ENCODE measurements around the gene NECAB3.

NECAB3 gene

GRCh38 chr20:33719277-33719988, 45.2 kb upstream of the NECAB3 start:
- Histone ChIP-seq H3K9me3 (ENCODE audit: low read length) (no peaks in the 10 kb centered on the region), H3K4me2 (ENCODE audit: low read length) (peak overlapping the region; percentile 99), H3K27me3 (ENCODE audit: insufficient read depth, low read length) (no peaks in the 10 kb centered on the region), H3K9me2 (ENCODE audit: low read depth, low read length) (no peaks in the 10 kb centered on the region), H3K79me2 (ENCODE audit: insufficient read depth, low read length) (peaks cover 12% of the 10 kb centered on the region), H3K36me3 (ENCODE audit: insufficient read depth, low read length) (peaks cover 4% of the 10 kb centered on the region), H3K9ac (ENCODE audit: low read length) (peak overlapping the region; percentile 78), H4K20me1 (ENCODE audit: insufficient read depth, low read length) (no peaks in the 10 kb centered on the region), H3K4me3 (ENCODE audit: low read depth, low read length, poor library complexity, severe bottlenecking) (peak overlapping the region; percentile 85), H3F3A (ENCODE audit: insufficient read depth, low read length) (no peaks in the 10 kb centered on the region), H3K27ac (ENCODE audit: low read depth, low read length, poor library complexity, severe bottlenecking) (peak overlapping the region; percentile 76), H2AFZ (ENCODE audit: low read length) (no peak overlapping the region), H3K4me1 (ENCODE audit: insufficient read depth, low read length, severe bottlenecking) (peaks cover 20% of the 10 kb centered on the region)
- TF ChIP-seq EZH2 (IDR thresholded peaks at IDR 0.05; ENCODE audit: borderline replicate concordance, low read length) (no peak), CTCF (IDR thresholded peaks at IDR 0.05; ENCODE audit: low read length) (no peak)

GRCh38 chr20:33716498-33716897, 42.3 kb upstream of the NECAB3 start:
- no peak overlapping the region for H2AFZ ChIP-seq (ENCODE audit: low read length)
- no peak overlapping the region for H3K27ac ChIP-seq (ENCODE audit: low read depth, low read length, poor library complexity, severe bottlenecking)
- peaks cover 29% of the 10 kb centered on the region for H3K36me3 ChIP-seq (ENCODE audit: insufficient read depth, low read length)
- no peaks in the 10 kb centered on the region for H3K9me3 ChIP-seq (ENCODE audit: low read length)
- H3K4me3 ChIP-seq (ENCODE audit: low read depth, low read length, poor library complexity, severe bottlenecking): no peak overlapping the region
- H3F3A ChIP-seq (ENCODE audit: insufficient read depth, low read length): no peaks in the 10 kb centered on the region
- no peak overlapping the region for H3K4me2 ChIP-seq (ENCODE audit: low read length)
- no peaks in the 10 kb centered on the region for H3K27me3 ChIP-seq (ENCODE audit: insufficient read depth, low read length)
- H3K4me1 ChIP-seq (ENCODE audit: insufficient read depth, low read length, severe bottlenecking): peaks cover 20% of the 10 kb centered on the region
- no peak for TF ChIP-seq EZH2 (IDR thresholded peaks at IDR 0.05; ENCODE audit: borderline replicate concordance, low read length)
- no peak for TF ChIP-seq CTCF (IDR thresholded peaks at IDR 0.05; ENCODE audit: low read length)
- no peaks in the 10 kb centered on the region for H3K9me2 ChIP-seq (ENCODE audit: low read depth, low read length)
- H3K9ac ChIP-seq (ENCODE audit: low read length): no peak overlapping the region
- H3K79me2 ChIP-seq (ENCODE audit: insufficient read depth, low read length): peaks cover 12% of the 10 kb centered on the region
- no peaks in the 10 kb centered on the region for H4K20me1 ChIP-seq (ENCODE audit: insufficient read depth, low read length)

- H3K9me2 ChIP-seq (ENCODE audit: low read depth, low read length): no peaks in the 10 kb centered on the region
- H3K9me3 ChIP-seq (ENCODE audit: low read length): no peaks in the 10 kb centered on the region
- H3K9ac ChIP-seq (ENCODE audit: low read length): no peak overlapping the region
- H3K4me2 ChIP-seq (ENCODE audit: low read length): no peak overlapping the region
- peaks cover 43% of the 10 kb centered on the region for H3K36me3 ChIP-seq (ENCODE audit: insufficient read depth, low read length)
- TF ChIP-seq CTCF (IDR thresholded peaks at IDR 0.05; ENCODE audit: low read length): no peak
- no peak for TF ChIP-seq EZH2 (IDR thresholded peaks at IDR 0.05; ENCODE audit: borderline replicate concordance, low read length)
- no peak overlapping the region for H2AFZ ChIP-seq (ENCODE audit: low read length)
- H4K20me1 ChIP-seq (ENCODE audit: insufficient read depth, low read length): no peaks in the 10 kb centered on the region
- no peak overlapping the region for H3K4me3 ChIP-seq (ENCODE audit: low read depth, low read length, poor library complexity, severe bottlenecking)
- no peaks in the 10 kb centered on the region for H3F3A ChIP-seq (ENCODE audit: insufficient read depth, low read length)
- no peaks in the 10 kb centered on the region for H3K27me3 ChIP-seq (ENCODE audit: insufficient read depth, low read length)
- no peak overlapping the region for H3K27ac ChIP-seq (ENCODE audit: low read depth, low read length, poor library complexity, severe bottlenecking)
- peaks cover 5% of the 10 kb centered on the region for H3K79me2 ChIP-seq (ENCODE audit: insufficient read depth, low read length)
- H3K4me1 ChIP-seq (ENCODE audit: insufficient read depth, low read length, severe bottlenecking): peaks cover 5% of the 10 kb centered on the region
These were observed 39.7 kb upstream of the NECAB3 start for GRCh38 chr20:33713865-33714367.
